Muscle layer of duodenum (tissue), 2 donors: ENCODE measurements around the gene SIRT2.
A peak's percentile ranks its signal among the peaks of the same experiment; 100 is the strongest.
"Not testable (repeated sequence)": the region's sequence is repeated elsewhere in the genome, so short reads cannot be mapped to it uniquely, and the experiment has no call there.

ENCODE experiments used
- H3K27ac ChIP-seq: one replicate; pipeline ENCODE4 v1.7.0; 2013; ENCODE audit warnings: mild to moderate bottlenecking, low read length
- H3K27me3 ChIP-seq: one replicate; pipeline ENCODE4 v1.7.0; 2013; ENCODE audit warnings: low read depth, mild to moderate bottlenecking, control low read depth, low read length
- H3K36me3 ChIP-seq, 2 donors: one replicate each; pipeline ENCODE4 v1.7.0; 2013; ENCODE audit warnings: low read length in 2 of 2, control low read depth in 1 of 2, mild to moderate bottlenecking in 1 of 2; ENCODE audit not compliant: insufficient read depth in 2 of 2, control insufficient read depth in 1 of 2
- H3K4me1 ChIP-seq, 2 donors: one replicate each; pipeline ENCODE4 v1.7.0; 2013; ENCODE audit warnings: low read length in 2 of 2, mild to moderate bottlenecking in 2 of 2, control low read depth in 1 of 2, moderate library complexity in 1 of 2; ENCODE audit not compliant: insufficient read depth in 2 of 2, control insufficient read depth in 1 of 2
- H3K4me3 ChIP-seq, 2 donors: one replicate each; pipeline ENCODE4 v1.7.0; 2013; ENCODE audit warnings: low read length in 2 of 2, low read depth in 1 of 2, mild to moderate bottlenecking in 1 of 2
- H3K9me3 ChIP-seq, 2 donors: one replicate each; pipeline ENCODE4 v1.7.0; 2013; ENCODE audit warnings: low read length in 2 of 2, control low read depth in 1 of 2, mild to moderate bottlenecking in 1 of 2; ENCODE audit not compliant: control insufficient read depth in 1 of 2
- donor health status: healthy.

The SIRT2 gene

DNA sequence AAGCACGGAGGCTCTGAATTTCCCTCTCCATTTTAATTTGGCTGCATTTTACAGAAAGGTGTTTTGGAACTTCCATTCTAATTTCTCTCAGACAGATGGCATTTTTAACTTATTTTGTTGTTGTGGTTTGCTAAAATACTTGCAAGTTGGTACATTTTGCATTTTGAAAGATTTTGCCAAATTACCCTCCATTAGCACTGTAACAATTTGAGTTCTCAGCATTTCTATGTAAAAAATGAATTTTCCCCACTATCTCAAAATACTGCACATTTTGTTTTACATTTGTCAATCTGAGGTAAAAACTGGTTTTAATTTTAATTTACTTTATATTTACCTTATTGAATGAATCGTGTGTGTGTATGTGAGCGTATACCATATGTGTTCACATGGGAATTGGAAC lies 42.6 kb downstream of the SIRT2 start:
- Histone ChIP-seq H3K27ac (no peak overlapping the region), H3K36me3 (no peaks in the 10 kb centered on the region)

DNA sequence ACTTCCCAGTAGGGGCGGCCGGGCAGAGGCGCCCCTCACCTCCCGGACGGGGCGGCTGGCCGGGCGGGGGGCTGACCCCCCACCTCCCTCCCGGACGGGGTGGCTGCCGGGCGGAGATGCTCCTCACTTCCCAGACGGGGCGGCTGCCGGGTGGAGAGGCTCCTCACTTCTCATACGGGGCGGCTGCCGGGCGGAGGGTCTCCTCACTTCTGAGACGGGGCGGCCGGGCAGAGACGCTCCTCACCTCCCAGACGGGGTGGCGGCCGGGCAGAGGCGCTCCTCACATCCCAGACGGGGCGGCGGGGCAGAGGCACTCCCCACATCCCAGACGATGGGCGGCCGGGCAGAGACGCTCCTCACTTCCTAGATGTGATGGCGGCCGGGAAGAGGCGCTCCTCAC lies 43.7 kb downstream of the SIRT2 start:
- not testable (repeated sequence) for H3K4me3 ChIP-seq, H3K27me3 ChIP-seq, H3K27ac ChIP-seq, H3K36me3 ChIP-seq, H3K9me3 ChIP-seq
- peaks cover 3 to 12% of the 10 kb centered on the region in 2 donors for H3K4me1 ChIP-seq

More for the DNA sequence above, 42.6 kb downstream of the SIRT2 start:
- no peaks in the 10 kb centered on the region for H3K9me3 ChIP-seq
- peaks cover 3 to 7% of the 10 kb centered on the region in 2 donors for H3K4me1 ChIP-seq
- H3K27me3 ChIP-seq = no peaks in the 10 kb centered on the region
- H3K4me3 ChIP-seq = no peak overlapping the region

DNA sequence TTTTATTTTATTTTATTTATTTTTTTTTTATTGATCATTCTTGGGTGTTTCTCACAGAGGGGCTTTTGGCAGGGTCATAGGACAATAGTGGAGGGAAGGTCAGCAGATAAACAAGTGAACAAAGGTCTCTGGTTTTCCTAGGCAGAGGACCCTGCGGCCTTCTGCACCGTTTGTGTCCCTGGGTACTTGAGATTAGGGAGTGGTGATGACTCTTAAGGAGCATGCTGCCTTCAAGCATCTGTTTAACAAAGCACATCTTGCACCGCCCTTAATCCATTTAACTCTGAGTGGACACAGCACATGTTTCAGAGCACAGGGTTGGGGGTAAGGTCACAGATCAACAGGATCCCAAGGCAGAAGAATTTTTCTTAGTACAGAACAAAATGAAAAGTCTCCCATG lies 44.5 kb downstream of the SIRT2 start:
- not testable (repeated sequence) for H3K9me3 ChIP-seq, H3K27ac ChIP-seq, H3K36me3 ChIP-seq, H3K4me3 ChIP-seq, H3K27me3 ChIP-seq
- H3K4me1 ChIP-seq = peaks cover 3 to 12% of the 10 kb centered on the region in 2 donors

DNA sequence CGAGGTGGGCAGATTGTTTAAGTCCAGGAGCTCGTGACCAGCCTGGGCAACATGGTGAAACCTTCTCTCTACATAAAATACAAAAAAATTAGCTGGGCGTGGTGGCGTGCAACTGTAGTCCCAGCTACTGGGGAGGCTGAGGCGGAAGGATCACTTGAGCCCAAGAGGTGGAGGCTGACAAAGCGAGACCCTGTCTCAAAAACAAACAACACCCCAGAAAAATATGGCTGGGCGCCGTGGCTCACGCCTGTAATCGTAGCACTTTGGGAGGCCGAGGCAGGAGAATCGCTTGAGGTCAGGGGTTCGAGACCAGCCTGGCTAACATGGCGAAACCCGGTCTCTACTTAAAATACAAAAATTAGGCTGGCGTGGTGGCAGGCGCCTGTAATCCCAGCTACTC lies 46.2 kb downstream of the SIRT2 start:
- peaks cover 0 to 9% of the 10 kb centered on the region in 2 donors for H3K36me3 ChIP-seq
- H3K4me3 ChIP-seq = peak overlapping the region in 1 of 2 donors; percentile 86
- H3K27ac ChIP-seq = peak overlapping the region; percentile 92
- H3K4me1 ChIP-seq = peaks cover 10 to 21% of the 10 kb centered on the region in 2 donors
- no peaks in the 10 kb centered on the region for H3K9me3 ChIP-seq
- no peaks in the 10 kb centered on the region for H3K27me3 ChIP-seq

DNA sequence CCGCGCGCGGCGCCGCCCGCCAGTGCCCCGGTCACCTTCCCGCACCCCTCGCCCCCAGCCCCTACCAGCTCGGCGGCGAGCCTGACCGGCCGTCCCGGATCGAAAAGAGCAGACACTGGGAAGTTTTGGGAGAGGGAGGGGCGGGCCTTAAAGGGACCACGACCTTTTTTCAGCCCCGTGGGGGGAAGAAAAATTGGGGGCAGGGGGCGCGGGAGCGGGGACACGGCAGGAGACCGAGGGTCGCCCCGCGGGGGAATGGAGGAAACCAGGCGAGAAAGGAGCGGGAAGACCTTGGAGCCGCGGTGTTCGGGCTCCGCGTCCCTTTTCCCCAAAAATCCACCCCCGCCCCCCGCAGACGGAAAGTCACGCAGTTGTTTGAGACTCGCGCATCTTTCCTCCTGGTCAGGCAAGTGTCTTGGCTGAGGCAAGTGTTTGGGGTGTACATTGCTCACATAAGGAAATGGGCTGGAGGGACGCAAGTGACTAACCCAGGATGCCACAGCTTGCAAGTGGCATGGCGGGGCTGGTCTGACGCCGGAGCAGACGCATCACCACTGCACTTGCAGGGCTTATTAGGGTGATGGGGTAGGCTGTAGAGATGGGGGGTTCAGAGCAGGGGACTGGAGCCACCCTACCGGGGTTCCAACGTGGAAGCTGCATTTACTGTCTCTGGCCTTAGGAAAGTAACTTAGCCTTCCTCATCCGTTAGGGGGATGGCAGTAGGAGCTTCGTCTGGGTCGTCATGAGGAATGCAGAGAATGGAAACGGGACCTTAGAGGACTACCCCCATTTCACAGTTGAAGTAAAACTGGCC lies 47.0 kb downstream of the SIRT2 start:
- peaks cover 0 to 10% of the 10 kb centered on the region in 2 donors for H3K36me3 ChIP-seq
- H3K9me3 ChIP-seq = no peaks in the 10 kb centered on the region

DNA sequence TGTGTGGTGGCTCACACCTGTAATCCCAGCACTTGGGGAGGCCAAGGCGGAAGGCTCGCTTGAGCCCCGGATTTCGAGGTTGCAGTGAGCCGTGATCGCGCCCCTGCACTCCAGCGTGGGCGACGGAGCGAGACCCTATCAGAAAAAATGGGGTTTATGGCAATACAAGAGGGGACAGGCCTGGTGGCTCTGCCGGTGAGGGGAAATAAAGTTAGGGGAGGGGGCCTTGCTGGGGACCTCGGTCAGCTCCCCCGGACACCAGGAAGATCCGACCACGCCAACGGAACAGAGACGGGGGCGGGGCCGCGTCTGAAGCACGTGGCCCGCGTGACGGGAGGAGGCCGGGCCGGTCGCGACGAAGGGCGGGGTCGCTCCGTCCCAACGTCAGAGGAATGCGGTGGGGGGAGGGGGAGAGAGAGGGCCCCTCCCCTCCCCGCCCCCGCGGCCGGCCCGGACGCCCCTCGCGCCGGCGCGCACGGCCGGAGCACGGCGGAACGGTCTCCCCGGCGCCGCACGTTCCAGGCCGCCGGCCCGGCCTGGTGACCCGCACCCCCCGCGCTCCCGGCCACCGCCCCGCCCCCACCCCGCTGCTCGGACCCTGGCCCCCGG lies 47.7 kb downstream of the SIRT2 start:
- peaks cover 6 to 17% of the 10 kb centered on the region in 2 donors for H3K36me3 ChIP-seq
- H3K27ac ChIP-seq = peak overlapping the region; percentile 98

More for the DNA sequence above, 47.0 kb downstream of the SIRT2 start:
- Histone ChIP-seq H3K4me3 (peak overlapping the region; percentile 80 to 86), H3K4me1 (peaks cover 12 to 28% of the 10 kb centered on the region in 2 donors), H3K27ac (peak overlapping the region; percentile 92), H3K27me3 (no peaks in the 10 kb centered on the region)

DNA sequence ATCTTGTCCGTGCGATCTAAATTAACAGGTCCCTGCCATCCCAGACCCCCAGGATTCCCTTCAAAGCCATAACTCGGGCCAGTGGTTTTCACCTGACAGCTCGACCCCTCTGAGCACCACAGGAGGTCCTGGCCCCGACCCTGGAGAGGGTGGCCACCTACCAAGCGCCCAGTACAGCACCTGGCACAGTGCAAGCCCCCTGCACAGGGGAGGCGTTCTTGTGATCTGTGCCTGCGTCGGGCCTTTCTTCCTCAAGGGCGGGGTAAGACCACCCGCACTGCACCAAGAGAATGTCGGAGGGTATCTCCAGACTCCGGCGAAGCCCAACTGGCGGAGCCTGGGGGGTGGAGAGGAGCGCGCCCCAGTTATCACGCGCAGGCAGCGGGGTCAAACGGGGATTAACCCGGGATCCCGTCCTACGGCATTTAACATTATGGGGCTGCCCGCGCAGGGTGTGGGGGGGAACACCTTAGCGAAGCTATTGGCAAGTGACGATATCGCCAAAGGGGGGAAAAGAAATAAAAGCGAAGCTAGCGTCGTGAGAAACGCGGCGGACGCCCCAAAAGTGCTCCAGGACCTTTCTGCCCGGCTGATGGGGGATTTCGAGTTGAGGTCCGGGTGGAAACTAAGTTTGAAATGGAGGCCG lies 48.3 kb downstream of the SIRT2 start:
- Histone ChIP-seq H3K27ac (peak overlapping the region; percentile 98), H3K4me3 (peak overlapping the region; percentile 70 to 85), H3K4me1 (peaks cover 12 to 37% of the 10 kb centered on the region in 2 donors), H3K9me3 (no peaks in the 10 kb centered on the region), H3K27me3 (no peaks in the 10 kb centered on the region), H3K36me3 (peaks cover 9 to 19% of the 10 kb centered on the region in 2 donors)

More for the DNA sequence above, 47.7 kb downstream of the SIRT2 start:
- H3K27me3 ChIP-seq = no peaks in the 10 kb centered on the region
- peaks cover 12 to 35% of the 10 kb centered on the region in 2 donors for H3K4me1 ChIP-seq
- H3K9me3 ChIP-seq = no peaks in the 10 kb centered on the region
- peak overlapping the region; percentile 85 to 86 for H3K4me3 ChIP-seq

DNA sequence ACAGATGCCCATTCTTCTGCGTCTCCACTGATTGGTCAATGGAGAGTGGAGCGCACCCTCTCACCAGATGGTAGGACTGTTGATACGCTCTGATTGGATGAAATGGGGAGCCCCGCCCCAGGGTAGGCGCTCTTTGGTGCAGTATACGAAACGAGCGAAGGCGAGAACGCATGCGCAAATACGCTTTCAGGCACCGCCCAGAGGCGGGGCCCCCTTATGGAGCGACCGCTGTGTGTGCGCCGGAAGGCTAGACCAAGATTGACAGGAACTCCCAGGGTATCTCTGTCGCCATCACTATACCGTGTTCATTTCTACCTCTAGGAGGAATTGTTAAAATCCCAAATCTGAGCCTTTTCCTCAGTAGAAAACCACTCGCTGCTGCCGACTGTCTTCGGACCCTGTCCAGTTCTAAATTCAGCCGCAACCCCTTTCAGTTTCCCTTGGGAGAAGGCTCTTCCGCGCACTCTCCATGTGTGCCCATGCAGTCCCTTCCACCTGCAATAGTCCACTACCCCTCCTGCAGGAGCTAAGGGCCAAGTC lies 48.9 kb downstream of the SIRT2 start:
- Histone ChIP-seq H3K4me3 (peak overlapping the region; percentile 70 to 85), H3K27me3 (no peaks in the 10 kb centered on the region), H3K36me3 (peaks cover 15 to 25% of the 10 kb centered on the region in 2 donors), H3K27ac (peak overlapping the region; percentile 98), H3K4me1 (peaks cover 12 to 43% of the 10 kb centered on the region in 2 donors), H3K9me3 (no peaks in the 10 kb centered on the region)

DNA sequence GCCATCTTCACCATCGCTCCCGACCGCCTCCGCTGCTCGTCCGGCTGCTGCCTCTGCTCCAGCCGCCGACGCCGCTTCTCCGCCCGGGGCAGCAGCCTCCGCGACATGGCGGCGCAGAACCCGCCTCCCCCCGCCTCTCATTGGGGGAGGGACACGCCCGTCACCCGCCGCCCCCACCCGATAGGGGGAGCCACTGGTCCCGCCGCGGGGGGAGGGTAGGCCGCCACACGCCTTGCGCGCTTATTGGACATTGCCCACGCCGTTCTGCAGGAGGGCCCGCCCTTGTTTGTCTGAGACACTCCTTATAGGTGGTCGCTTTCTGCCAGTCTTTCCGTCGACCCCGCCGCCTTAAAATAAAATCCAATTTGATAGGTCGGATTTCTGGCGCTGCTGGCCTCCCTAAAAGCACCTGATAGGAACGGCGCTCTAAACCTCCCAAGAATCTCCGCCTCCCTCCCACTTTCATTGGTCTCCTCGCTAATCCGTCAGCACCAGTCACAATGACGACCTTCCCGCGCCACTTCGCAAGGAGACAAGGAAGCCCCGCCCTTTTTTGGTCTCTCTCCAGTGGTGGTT lies 49.5 kb downstream of the SIRT2 start, which contains the start of gene HNRNPL:
Gene HNRNPL (minus strand): TSS at position 127 of the 576 bp plus-strand sequence. CDS start 20 bp downstream, at position 107.
- Histone ChIP-seq H3K36me3 (peaks cover 21 to 30% of the 10 kb centered on the region in 2 donors), H3K9me3 (no peaks in the 10 kb centered on the region), H3K4me1 (peaks cover 12 to 45% of the 10 kb centered on the region in 2 donors), H3K27me3 (no peaks in the 10 kb centered on the region), H3K4me3 (peak within 1 kb of the TSS; percentile 78 to 85), H3K27ac (peak within 1 kb of the TSS; percentile 98)

DNA sequence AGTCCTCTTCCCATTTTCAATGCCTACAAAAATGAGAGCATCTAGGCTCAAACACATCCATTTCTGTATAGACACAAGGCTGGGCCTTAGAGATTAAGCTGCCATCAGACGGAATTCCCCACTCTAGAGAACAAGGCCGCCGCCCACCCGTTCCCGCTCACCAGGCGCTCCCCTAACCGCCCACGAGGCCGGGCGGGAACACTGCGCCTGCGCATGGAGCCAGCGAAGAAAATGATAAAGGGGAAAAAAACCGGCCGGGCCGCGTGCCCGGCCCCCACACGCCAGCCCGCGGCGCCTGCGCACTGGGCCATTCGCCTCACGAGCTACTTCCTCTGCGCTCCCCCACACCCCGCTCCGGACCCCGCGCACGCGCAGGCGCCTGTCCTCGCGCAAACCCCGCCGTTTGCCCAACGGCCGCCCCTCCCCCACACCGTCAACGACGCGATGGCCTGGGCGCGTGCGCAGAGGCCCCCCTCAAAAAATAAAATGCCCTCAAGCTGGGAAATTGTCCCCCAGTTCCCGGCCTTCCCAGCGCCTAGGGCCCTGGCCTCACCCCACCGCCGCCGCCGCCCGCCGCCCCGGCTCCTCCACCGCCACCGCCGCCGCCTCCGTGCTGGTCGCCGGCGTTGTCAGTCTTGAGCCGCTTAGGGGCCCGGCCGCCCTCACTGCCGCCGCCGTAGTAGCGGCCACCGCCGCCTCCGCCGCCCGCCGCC lies 50.1 kb downstream of the SIRT2 start:
- Histone ChIP-seq H3K27me3 (no peaks in the 10 kb centered on the region), H3K4me1 (peaks cover 12 to 45% of the 10 kb centered on the region in 2 donors), H3K4me3 (peak overlapping the region; percentile 78 to 80), H3K36me3 (peaks cover 27 to 36% of the 10 kb centered on the region in 2 donors), H3K9me3 (no peaks in the 10 kb centered on the region), H3K27ac (peak overlapping the region; percentile 93)
